GM23338 (cell line): ENCODE data around the gene ATP9B. TPM values are rescaled to one million over a fixed set of nuclear protein-coding genes. Genes with fewer than 3 reads are reported as not detected.

Experiments
- ATAC-seq: fragments of 200-7000 bp; cut with Tn5 transposase; 3 replicates; pipeline ENCODE4 v1.9.1; 2020
- DNase-seq: peaks from one replicate; pipeline ENCODE4 v3.0.0-alpha.2; 2015; ENCODE audit warnings: low spot score
- H2AFZ ChIP-seq: fragments of 200-600 bp; sonication (generic); 2 replicates; pipeline ENCODE4 v1.8.0; 2016; ENCODE audit warnings: antibody characterized with exemption, mild to moderate bottlenecking, moderate library complexity
- H3F3A ChIP-seq: fragments of 200-600 bp; sonication (generic); replicated peaks from 2 replicates; pipeline ENCODE4 v1.8.0; 2017; ENCODE audit warnings: antibody characterized with exemption, mixed run types, low read depth
- H3K27ac ChIP-seq: fragments of 200-600 bp; sonication (generic); 2 replicates; pipeline ENCODE4 v1.6.1; 2016; ENCODE audit warnings: low read depth
- H3K27me3 ChIP-seq: fragments of 200-600 bp; sonication (generic); 2 replicates; pipeline ENCODE4 v1.8.0; 2016; ENCODE audit warnings: mild to moderate bottlenecking, mixed run types, moderate library complexity; ENCODE audit not compliant: insufficient read depth
- H3K36me3 ChIP-seq: fragments of 200-600 bp; sonication (generic); 2 replicates; pipeline ENCODE4 v1.8.0; 2016; ENCODE audit warnings: mild to moderate bottlenecking; ENCODE audit not compliant: insufficient read depth
- H3K4me1 ChIP-seq: fragments of 200-600 bp; sonication (generic); 2 replicates; pipeline ENCODE4 v1.8.0; 2016; ENCODE audit warnings: mild to moderate bottlenecking, moderate library complexity; ENCODE audit not compliant: insufficient read depth
- H3K4me2 ChIP-seq: fragments of 200-600 bp; sonication (generic); 2 replicates; pipeline ENCODE4 v1.7.1; 2017; ENCODE audit warnings: mixed run types
- H3K4me3 ChIP-seq: fragments of 200-600 bp; sonication (generic); 2 replicates; pipeline ENCODE4 v1.6.1; 2016; ENCODE audit warnings: mixed run types
- H3K79me2 ChIP-seq: fragments of 200-600 bp; sonication (generic); replicated peaks from 2 replicates; pipeline ENCODE4 v1.8.0; 2017; ENCODE audit warnings: mild to moderate bottlenecking; ENCODE audit not compliant: insufficient read depth
- H3K9me2 ChIP-seq: fragments of 200-600 bp; sonication (generic); 2 replicates; pipeline ENCODE4 v1.8.0; 2017; ENCODE audit not compliant: insufficient read depth
- H4K20me1 ChIP-seq: fragments of 200-600 bp; sonication (generic); replicated peaks from 2 replicates; pipeline ENCODE4 v1.8.0; 2017; ENCODE audit warnings: mild to moderate bottlenecking; ENCODE audit not compliant: insufficient read depth
- H3K27ac Mint-ChIP-seq: 2 replicates; pipeline ENCODE4 v1.8.0; 2020; ENCODE audit warnings: inconsistent platforms, mild to moderate bottlenecking, moderate library complexity, mixed read lengths
- H3K27me3 Mint-ChIP-seq: 3 replicates; pipeline ENCODE4 v1.8.0; 2022; ENCODE audit warnings: low read depth, mild to moderate bottlenecking, moderate library complexity, mixed read lengths, inconsistent platforms; ENCODE audit not compliant: insufficient read depth, poor library complexity
- H3K36me3 Mint-ChIP-seq: 3 replicates; pipeline ENCODE4 v1.8.0; 2021; ENCODE audit warnings: low read depth, mild to moderate bottlenecking, inconsistent platforms, moderate library complexity, mixed read lengths
- H3K4me1 Mint-ChIP-seq: 3 replicates; pipeline ENCODE4 v1.8.0; 2020; ENCODE audit warnings: mild to moderate bottlenecking, inconsistent platforms, mixed read lengths
- H3K4me3 Mint-ChIP-seq: 3 replicates; pipeline ENCODE4 v1.8.0; 2021; ENCODE audit warnings: moderate library complexity, mild to moderate bottlenecking, inconsistent platforms, mixed read lengths
- H3K9me3 Mint-ChIP-seq: 3 replicates; pipeline ENCODE4 v1.8.0; 2020; ENCODE audit warnings: moderate library complexity, mild to moderate bottlenecking, inconsistent platforms, mixed read lengths
- CREB1 ChIP-seq: fragments of 250-450 bp; sonication (Bioruptor Pico); IDR thresholded peaks from 2 replicates; pipeline ENCODE4 v1.5.0; 2020; ENCODE audit warnings: low read depth, mild to moderate bottlenecking, moderate library complexity
- CTCF ChIP-seq, 2 experiments: fragments of 200-600 bp in 1 of 2; sonication (generic) in 1 of 2; conservative IDR thresholded peaks; 2 replicates each; pipeline versions ENCODE4 v1.5.1 to v1.6.1; 2016 to 2017; ENCODE audit warnings: antibody characterized with exemption in 2 of 2, low read depth in 2 of 2, mild to moderate bottlenecking in 2 of 2, moderate library complexity in 1 of 2
- EZH2 ChIP-seq: fragments of 200-600 bp; sonication (generic); IDR thresholded peaks from one replicate; pipeline ENCODE4 v1.8.0; 2017; ENCODE audit warnings: antibody characterized with exemption, mild to moderate bottlenecking, low read depth; ENCODE audit not compliant: unreplicated experiment
- JUNB ChIP-seq: IDR thresholded peaks from one replicate; pipeline ENCODE4 v1.6.1; 2016; ENCODE audit warnings: antibody characterized with exemption; ENCODE audit not compliant: unreplicated experiment
- NANOG ChIP-seq: IDR thresholded peaks from 2 replicates; pipeline ENCODE4 v1.6.1; 2016; ENCODE audit warnings: antibody characterized with exemption, borderline replicate concordance
- POLR2AphosphoS5 ChIP-seq: IDR thresholded peaks from 2 replicates; pipeline ENCODE4 v1.6.1; 2016; ENCODE audit warnings: antibody characterized with exemption, low read depth
- REST ChIP-seq: IDR thresholded peaks from one replicate; pipeline ENCODE4 v1.6.1; 2018; ENCODE audit warnings: antibody characterized with exemption; ENCODE audit not compliant: unreplicated experiment
- STAT1 ChIP-seq: IDR thresholded peaks from one replicate; pipeline ENCODE4 v1.6.1; 2016; ENCODE audit warnings: antibody characterized with exemption; ENCODE audit not compliant: unreplicated experiment
- ZNF114 ChIP-seq: fragments of 250-450 bp; sonication (Bioruptor Pico); IDR thresholded peaks from 2 replicates; pipeline ENCODE4 v1.5.0; 2020; ENCODE audit warnings: mild to moderate bottlenecking, moderate library complexity
- ZNF331 ChIP-seq: fragments of 250-450 bp; sonication (Bioruptor Pico); IDR thresholded peaks from 2 replicates; pipeline ENCODE4 v1.5.0; 2020; ENCODE audit warnings: low read depth, mild to moderate bottlenecking, moderate library complexity
- ZNF462 ChIP-seq: fragments of 250-450 bp; sonication (Bioruptor Pico); IDR thresholded peaks from 2 replicates; pipeline ENCODE4 v1.5.0; 2020; ENCODE audit warnings: mild to moderate bottlenecking, moderate library complexity
- polyA plus RNA-seq: library from polyadenylated mRNA; unstranded; fragments of >200 nt; fragmentation: Nextera tagmentation; extraction: Ambion mirVana; gene quantifications from 2 replicates; pipeline ENCODE4 v1.2.1, GENCODE V29; 2016
- total RNA-seq: library from RNA; depleted of rRNA; stranded (reverse); fragments of >200 nt; shearing (Covaris generic); gene quantifications from 2 replicates; pipeline ENCODE4 v1.2.3, GENCODE V29; 2014

ATP9B gene
- total and polyA plus RNA-seq, 2 experiments from 2014 or later, result 14.2 to 25.6 TPM

GRCh38 chr18:79328887-79329286, 259.7 kb downstream of the ATP9B start:
- ATAC-seq, result no peak
- Histone ChIP-seq H3K9me2 (no peaks in the 10 kb centered on the region), H3F3A (no peaks in the 10 kb centered on the region; the same call in 1 of the 2 replicates), H3K79me2 (no peaks in the 10 kb centered on the region), H3K4me1 (no peaks in the 10 kb centered on the region), H4K20me1 (no peaks in the 10 kb centered on the region), H3K36me3 (no peaks in the 10 kb centered on the region), H3K4me3 (no peak overlapping the region), H3K4me2 (no peak overlapping the region), H3K27me3 (no peaks in the 10 kb centered on the region), H2AFZ (no peak overlapping the region), H3K27ac (no peak overlapping the region)
- Mint-ChIP-seq H3K36me3 (peaks cover 29% of the 10 kb centered on the region), H3K9me3 (peaks cover 13% of the 10 kb centered on the region), H3K4me1 (peaks cover 10% of the 10 kb centered on the region), H3K27ac (no peak overlapping the region), H3K27me3 (peaks cover 12% of the 10 kb centered on the region), H3K4me3 (no peak overlapping the region)
- DNase-seq, result no peak
- no peak for TF ChIP-seq ZNF331 (CRISPR knock-in tag)
- TF ChIP-seq NANOG, result no peak
- no peak for TF ChIP-seq EZH2
- no peak for TF ChIP-seq ZNF114 (CRISPR knock-in tag)
- TF ChIP-seq JUNB, result no peak
- no peak for TF ChIP-seq CTCF (conservative IDR thresholded peaks at IDR 0.05; ENCODE audit: low read depth in 2 of 2)
- TF ChIP-seq ZNF462 (CRISPR knock-in tag), result no peak
- no peak for TF ChIP-seq STAT1
- no peak for TF ChIP-seq CREB1 (CRISPR knock-in tag)
- no peak for TF ChIP-seq POLR2AphosphoS5
- TF ChIP-seq REST, result no peak
